ENCODE measurements around the gene SLC25A5.

SLC25A5 gene

DNA sequence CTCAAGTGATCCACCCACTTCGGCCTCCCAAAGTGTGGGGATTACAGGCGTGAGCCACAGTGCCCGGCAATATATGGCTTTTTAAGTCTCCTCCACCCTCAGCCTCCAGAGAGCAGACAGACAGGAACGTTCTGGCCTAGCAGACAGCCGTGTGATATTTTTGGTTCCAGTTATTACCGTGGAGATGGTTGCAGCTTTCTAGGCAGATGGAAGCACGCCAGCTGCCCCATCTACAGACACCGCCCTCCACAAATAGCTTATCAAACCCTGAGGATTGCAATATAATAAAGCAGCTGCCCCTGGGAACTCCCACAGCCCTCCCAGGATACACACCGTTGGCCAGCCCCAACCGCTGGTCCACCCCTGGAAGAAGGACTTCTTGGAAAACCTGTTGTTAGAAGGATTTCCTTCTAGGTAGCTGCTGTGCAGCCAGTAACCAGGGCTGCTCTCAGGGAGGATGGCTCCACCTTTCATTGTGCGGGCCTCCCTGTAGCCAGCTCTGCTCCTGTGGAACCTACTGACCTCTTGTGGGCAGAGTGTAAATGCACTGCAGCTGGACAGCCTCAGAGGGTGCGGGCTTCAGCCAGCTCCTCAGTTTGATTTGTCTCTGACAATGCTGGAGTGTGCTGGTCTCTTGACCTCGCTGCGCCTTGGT is 44.0 kb downstream of the SLC25A5 start (continued):
- TF ChIP-seq, protein P1, sequence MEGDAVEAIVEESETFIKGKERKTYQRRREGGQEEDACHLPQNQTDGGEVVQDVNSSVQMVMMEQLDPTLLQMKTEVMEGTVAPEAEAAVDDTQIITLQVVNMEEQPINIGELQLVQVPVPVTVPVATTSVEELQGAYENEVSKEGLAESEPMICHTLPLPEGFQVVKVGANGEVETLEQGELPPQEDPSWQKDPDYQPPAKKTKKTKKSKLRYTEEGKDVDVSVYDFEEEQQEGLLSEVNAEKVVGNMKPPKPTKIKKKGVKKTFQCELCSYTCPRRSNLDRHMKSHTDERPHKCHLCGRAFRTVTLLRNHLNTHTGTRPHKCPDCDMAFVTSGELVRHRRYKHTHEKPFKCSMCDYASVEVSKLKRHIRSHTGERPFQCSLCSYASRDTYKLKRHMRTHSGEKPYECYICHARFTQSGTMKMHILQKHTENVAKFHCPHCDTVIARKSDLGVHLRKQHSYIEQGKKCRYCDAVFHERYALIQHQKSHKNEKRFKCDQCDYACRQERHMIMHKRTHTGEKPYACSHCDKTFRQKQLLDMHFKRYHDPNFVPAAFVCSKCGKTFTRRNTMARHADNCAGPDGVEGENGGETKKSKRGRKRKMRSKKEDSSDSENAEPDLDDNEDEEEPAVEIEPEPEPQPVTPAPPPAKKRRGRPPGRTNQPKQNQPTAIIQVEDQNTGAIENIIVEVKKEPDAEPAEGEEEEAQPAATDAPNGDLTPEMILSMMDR (tag by site-specific recombination; IDR thresholded peaks at IDR 0.05): peak; percentile 78
- TF ChIP-seq SP2 (tag by site-specific recombination; IDR thresholded peaks at IDR 0.05) (no peak), ZNF48 (tag by site-specific recombination; IDR thresholded peaks at IDR 0.05) (no peak), ZNF664 (tag by site-specific recombination; IDR thresholded peaks at IDR 0.05) (no peak), ZNF76 (tag by site-specific recombination; IDR thresholded peaks at IDR 0.05; ENCODE audit: borderline replicate concordance, low read depth) (no peak), ZNF596 (tag by site-specific recombination; IDR thresholded peaks at IDR 0.05) (no peak), ZNF133 (tag by site-specific recombination; IDR thresholded peaks at IDR 0.05) (no peak), MEIS1 (CRISPR knock-in tag; IDR thresholded peaks at IDR 0.05; ENCODE audit: borderline replicate concordance) (no peak), ZNF394 (tag by site-specific recombination; IDR thresholded peaks at IDR 0.05; ENCODE audit: borderline replicate concordance) (no peak), ZNF560 (tag by site-specific recombination; IDR thresholded peaks at IDR 0.05; ENCODE audit: borderline replicate concordance) (no peak)
- TF ChIP-seq, protein P2, sequence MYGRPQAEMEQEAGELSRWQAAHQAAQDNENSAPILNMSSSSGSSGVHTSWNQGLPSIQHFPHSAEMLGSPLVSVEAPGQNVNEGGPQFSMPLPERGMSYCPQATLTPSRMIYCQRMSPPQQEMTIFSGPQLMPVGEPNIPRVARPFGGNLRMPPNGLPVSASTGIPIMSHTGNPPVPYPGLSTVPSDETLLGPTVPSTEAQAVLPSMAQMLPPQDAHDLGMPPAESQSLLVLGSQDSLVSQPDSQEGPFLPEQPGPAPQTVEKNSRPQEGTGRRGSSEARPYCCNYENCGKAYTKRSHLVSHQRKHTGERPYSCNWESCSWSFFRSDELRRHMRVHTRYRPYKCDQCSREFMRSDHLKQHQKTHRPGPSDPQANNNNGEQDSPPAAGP (tag by site-specific recombination; IDR thresholded peaks at IDR 0.05): no peak
- TF ChIP-seq, protein P3, sequence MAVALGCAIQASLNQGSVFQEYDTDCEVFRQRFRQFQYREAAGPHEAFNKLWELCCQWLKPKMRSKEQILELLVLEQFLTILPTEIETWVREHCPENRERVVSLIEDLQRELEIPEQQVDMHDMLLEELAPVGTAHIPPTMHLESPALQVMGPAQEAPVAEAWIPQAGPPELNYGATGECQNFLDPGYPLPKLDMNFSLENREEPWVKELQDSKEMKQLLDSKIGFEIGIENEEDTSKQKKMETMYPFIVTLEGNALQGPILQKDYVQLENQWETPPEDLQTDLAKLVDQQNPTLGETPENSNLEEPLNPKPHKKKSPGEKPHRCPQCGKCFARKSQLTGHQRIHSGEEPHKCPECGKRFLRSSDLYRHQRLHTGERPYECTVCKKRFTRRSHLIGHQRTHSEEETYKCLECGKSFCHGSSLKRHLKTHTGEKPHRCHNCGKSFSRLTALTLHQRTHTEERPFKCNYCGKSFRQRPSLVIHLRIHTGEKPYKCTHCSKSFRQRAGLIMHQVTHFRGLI (tag by site-specific recombination; IDR thresholded peaks at IDR 0.05): 0 out of 2 replicates have a peak, but pooled peaks have one; percentile 30

GRCh38 chrX:119516157-119516702 is 48.0 kb downstream of the SLC25A5 start:
- ChIA-PET CTCF (interaction anchor here (0.6 to 2.8 kb wide), 29 partner anchors 10 to 664 kb away, joined by 3 to 18 read pairs (median 4); partner anchors contain the start of gene STEEP1), POLR2A (interaction anchor here (0.6 to 1.1 kb wide), 2 partner anchors 48 to 89 kb away, joined by 3 to 4 read pairs; partner anchors contain the start of gene SLC25A5)
- Histone ChIP-seq H3K4me1 (ENCODE audit: control insufficient read depth, insufficient read depth, low read length) (no peaks in the 10 kb centered on the region), H3K36me3 (ENCODE audit: control insufficient read depth in 2 of 2, insufficient read depth in 1 of 2, low read length in 2 of 2) (no peaks in the 10 kb centered on the region), H3K9me3 (ENCODE audit: control insufficient read depth, insufficient read depth, low read depth, low read length) (no peaks in the 10 kb centered on the region), H3K27ac (ENCODE audit: extremely low read depth, low read depth, low read length) (no peak overlapping the region), H3K4me3 (ENCODE audit: low read depth, low read length) (no peak overlapping the region)
- TF ChIP-seq GLI2 (tag by site-specific recombination; IDR thresholded peaks at IDR 0.05; ENCODE audit: borderline replicate concordance, low read depth) (no peak), ZNF26 (tag by site-specific recombination; IDR thresholded peaks at IDR 0.05) (no peak), KLF1 (tag by site-specific recombination; IDR thresholded peaks at IDR 0.05) (no peak), ZNF544 (tag by site-specific recombination; IDR thresholded peaks at IDR 0.05) (no peak), YY2 (tag by site-specific recombination; IDR thresholded peaks at IDR 0.05) (no peak), ZNF76 (tag by site-specific recombination; IDR thresholded peaks at IDR 0.05; ENCODE audit: borderline replicate concordance, low read depth) (no peak), ZNF2 (tag by site-specific recombination; IDR thresholded peaks at IDR 0.05) (0 out of 2 replicates have a peak, but pooled peaks have one; percentile 42), ZNF155 (tag by site-specific recombination; IDR thresholded peaks at IDR 0.05) (no peak)
- TF ChIP-seq, protein P4, sequence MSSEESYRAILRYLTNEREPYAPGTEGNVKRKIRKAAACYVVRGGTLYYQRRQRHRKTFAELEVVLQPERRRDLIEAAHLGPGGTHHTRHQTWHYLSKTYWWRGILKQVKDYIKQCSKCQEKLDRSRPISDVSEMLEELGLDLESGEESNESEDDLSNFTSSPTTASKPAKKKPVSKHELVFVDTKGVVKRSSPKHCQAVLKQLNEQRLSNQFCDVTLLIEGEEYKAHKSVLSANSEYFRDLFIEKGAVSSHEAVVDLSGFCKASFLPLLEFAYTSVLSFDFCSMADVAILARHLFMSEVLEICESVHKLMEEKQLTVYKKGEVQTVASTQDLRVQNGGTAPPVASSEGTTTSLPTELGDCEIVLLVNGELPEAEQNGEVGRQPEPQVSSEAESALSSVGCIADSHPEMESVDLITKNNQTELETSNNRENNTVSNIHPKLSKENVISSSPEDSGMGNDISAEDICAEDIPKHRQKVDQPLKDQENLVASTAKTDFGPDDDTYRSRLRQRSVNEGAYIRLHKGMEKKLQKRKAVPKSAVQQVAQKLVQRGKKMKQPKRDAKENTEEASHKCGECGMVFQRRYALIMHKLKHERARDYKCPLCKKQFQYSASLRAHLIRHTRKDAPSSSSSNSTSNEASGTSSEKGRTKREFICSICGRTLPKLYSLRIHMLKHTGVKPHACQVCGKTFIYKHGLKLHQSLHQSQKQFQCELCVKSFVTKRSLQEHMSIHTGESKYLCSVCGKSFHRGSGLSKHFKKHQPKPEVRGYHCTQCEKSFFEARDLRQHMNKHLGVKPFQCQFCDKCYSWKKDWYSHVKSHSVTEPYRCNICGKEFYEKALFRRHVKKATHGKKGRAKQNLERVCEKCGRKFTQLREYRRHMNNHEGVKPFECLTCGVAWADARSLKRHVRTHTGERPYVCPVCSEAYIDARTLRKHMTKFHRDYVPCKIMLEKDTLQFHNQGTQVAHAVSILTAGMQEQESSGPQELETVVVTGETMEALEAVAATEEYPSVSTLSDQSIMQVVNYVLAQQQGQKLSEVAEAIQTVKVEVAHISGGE (tag by site-specific recombination; conservative IDR thresholded peaks at IDR 0.05; ENCODE audit: low read depth): no peak
- TF ChIP-seq, protein P1 (tag by site-specific recombination; IDR thresholded peaks at IDR 0.05): peak; percentile 84
- TF ChIP-seq, protein P5, sequence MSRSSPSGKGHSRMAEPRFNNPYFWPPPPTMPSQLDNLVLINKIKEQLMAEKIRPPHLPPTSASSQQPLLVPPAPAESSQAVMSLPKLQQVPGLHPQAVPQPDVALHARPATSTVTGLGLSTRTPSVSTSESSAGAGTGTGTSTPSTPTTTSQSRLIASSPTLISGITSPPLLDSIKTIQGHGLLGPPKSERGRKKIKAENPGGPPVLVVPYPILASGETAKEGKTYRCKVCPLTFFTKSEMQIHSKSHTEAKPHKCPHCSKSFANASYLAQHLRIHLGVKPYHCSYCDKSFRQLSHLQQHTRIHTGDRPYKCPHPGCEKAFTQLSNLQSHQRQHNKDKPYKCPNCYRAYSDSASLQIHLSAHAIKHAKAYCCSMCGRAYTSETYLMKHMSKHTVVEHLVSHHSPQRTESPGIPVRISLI (tag by site-specific recombination; IDR thresholded peaks at IDR 0.05): no peak

Data from HEK293 (cell line).